Stimulated activated CD4-positive, alpha-beta T cell treated with anti-CD3 and anti-CD28 coated beads, Interleukin-4, amount 100 ng/mL, for 24 hours (primary cell): ENCODE results near the gene ATG2A.
A peak's percentile ranks its signal among the peaks of the same experiment; 100 is the strongest.

ENCODE experiments used
- DNase-seq: peaks from one replicate; pipeline ENCODE4 v3.0.0-alpha.2; 2020

The ATG2A gene

DNA sequence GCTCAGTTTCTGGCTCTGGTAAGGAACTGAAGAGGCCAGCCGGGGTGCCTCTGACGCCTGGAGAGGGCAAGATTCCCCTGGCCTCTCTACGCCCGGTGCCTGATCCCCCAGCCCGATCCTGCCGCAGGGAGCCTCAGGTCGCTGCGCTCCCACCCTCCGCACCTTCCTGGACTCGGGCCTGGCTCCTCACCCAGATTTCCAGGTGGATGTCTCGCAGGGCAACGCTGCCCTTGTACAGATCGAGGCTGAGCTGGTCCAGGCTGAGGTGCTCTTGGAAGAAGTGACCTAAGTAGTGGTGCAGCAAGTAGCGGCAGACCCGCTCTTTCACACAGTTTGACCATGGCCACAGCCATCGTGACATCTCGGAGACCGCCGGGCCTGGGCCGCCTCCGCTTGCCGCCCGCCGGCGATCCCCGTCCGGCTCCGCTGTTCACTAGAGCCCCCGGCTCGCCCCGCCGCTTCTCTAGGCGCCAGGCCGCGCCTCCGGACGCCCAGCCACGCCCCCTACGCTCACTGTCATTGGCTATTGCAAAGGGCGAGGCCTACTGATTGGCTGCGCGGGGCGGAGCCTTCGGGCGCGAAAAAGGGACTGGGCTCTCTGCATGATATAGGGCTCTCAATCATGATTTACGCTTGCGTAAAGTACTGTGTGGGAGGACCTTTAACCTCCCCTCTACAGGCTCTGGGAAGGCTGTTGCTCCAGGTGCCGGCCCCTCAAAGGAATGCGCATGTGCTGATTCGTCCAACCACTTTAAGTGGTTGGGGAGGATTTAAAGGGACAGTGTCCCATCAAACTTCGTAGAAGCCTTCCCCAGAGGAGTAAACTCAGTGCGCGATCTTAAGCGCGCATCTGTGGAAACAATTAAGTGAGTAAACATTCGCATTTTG is at the start of gene ATG2A:
ATG2A (minus strand) TSS at position 435 of the 888 bp plus-strand sequence; CDS start at position 361, 74 bp downstream.
- peak; percentile 99 for DNase-seq

DNA sequence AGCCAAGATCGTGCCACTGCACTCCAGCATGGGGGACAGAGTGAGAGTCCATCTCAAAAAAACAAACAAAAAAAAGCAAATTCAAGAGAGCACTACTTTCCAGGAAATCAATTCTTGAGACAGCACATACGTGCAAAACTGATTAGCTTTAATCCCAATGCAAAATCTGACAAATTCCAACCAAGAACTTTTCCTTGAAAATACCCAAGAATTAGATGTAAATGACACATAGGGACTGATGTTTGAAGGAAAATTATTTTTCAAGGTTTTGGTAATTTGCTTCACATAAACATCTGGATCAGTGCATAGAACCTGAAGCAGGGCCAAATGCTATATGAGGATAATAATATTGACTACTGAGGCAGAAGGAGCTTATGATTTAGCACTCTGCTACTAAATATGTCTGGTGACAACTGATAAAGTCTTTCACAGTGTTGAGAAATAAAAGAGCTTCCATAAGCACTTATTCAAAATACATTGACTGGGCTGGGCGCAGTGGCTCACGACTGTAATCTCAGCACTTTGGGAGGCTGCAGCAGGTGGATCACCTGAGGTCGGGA is 46.1 kb upstream of the ATG2A start:
- no peak for DNase-seq

DNA sequence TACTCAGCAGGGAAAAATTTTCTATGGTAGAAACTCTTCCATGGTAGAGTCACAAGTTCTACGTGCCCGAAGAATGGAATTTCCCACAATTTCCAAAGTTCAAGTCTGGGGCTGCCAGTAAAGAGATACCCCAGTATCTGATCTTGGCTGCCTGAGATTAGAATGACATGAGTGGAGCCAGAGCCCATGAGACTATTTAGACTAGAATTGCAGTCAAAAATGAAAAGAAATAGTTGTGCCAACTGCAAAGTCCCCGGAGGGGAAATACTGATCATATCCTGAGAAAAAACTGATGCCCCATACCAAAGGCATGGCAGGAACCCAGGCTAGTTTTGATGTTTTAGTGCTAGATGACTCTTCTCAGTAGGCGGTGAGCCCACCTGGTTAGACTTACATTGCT is 43.7 kb upstream of the ATG2A start:
- no peak for DNase-seq

DNA sequence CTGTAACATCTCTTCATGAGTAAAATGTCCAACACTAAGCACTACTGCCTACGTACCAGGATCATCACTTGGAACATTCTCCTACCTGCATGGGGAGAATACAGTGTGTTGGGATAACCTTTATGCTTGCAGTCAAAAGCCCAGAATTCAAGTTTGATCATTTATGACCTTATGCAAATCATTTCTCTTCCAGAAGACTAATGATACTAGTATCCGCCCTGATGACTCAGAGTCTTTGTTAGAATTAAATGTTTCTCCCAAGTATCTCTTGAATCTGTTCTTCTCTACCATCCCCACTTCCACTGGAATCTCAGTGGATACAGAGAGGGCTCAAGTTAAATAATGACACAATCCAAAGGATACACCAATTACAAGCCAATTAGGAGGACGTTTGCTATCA is 42.5 kb upstream of the ATG2A start:
- no peak for DNase-seq

DNA sequence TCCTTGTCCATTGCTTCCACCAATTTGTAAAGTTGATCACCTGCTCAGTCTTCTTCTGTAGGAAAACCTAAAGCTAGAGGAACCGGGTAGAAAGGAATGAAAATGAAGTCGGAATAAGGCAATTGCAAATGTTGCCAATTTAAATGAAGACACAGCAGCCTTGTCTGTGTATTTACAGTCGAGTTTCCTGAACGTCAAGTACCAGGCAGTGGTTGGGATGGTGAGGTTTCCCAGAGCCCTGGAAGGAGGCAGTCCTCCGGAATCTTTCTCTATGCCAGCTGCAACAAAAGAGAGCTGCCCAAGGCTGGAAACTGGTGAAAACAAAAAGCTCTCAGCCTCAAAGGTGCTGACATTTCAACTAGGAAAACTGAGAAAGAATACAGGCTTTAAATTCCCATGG is 37.2 kb upstream of the ATG2A start:
- DNase-seq, result no peak

DNA sequence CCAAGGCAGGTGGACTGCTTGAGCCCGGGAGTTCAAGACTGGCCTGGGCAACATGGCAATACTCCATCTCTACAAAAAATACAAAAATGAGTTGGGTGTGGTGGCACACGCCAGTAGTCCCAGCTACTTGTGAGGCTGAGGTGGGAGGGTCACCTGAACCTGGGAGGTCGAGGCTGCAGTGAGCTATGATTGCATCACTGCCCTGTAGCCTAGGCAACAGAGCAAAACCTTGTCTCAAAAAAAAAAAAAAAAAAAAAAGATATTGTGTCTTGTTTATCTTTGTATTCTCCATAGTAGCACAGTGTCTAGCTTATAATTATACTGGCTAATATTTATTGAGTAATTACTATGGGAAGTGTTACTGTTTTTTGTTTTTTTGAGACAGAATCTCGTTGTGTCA is 34.5 kb upstream of the ATG2A start:
- DNase-seq, result no peak

DNA sequence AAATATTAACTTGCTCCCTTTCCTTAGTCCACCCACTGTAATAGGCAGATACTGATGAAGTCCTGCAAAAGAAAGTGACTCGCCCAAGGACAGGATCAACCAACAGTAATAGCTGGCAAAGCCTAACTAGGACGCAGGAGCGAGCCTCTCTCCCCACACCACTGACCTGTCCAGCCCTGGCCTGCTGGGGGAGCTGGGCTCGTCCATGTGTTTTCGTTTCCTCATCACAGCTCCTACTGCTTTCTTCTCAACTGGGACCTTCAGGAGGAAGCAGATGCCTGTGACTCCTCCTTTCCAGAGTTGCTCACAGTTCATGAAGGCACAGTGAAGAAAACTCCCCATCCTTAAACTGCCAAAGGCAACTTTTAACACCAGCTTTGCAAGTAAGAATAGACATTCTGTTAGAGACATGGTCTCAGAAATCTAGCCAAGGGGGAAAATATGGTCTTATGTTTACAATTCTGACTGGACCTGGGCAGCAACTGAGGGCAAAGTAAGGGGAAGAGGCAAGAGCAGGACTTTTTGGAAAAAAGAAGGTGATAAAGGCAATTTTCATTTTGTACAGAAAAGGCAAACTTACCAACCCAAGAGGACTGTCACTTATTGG is 30.3 kb upstream of the ATG2A start:
- no peak for DNase-seq

DNA sequence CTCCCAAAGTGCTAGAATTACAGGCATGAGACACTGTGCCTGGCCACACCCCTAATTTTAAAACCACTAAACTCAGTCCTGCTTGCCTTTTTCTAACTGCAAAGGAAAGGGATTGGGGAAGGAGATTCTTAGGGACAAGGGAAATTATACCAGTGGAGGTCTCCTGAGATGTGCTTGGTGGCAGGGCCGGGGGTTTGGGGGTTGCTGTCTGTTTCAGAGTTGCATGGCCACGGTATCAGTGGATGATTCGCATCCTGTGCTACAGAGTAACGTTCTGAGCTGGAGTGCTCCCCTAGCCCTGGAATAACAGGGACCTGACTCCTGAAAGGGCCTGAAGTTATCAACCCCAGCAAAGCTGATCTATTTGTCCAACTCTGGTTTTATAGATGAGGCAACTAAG is 19.5 kb upstream of the ATG2A start:
- no peak for DNase-seq

DNA sequence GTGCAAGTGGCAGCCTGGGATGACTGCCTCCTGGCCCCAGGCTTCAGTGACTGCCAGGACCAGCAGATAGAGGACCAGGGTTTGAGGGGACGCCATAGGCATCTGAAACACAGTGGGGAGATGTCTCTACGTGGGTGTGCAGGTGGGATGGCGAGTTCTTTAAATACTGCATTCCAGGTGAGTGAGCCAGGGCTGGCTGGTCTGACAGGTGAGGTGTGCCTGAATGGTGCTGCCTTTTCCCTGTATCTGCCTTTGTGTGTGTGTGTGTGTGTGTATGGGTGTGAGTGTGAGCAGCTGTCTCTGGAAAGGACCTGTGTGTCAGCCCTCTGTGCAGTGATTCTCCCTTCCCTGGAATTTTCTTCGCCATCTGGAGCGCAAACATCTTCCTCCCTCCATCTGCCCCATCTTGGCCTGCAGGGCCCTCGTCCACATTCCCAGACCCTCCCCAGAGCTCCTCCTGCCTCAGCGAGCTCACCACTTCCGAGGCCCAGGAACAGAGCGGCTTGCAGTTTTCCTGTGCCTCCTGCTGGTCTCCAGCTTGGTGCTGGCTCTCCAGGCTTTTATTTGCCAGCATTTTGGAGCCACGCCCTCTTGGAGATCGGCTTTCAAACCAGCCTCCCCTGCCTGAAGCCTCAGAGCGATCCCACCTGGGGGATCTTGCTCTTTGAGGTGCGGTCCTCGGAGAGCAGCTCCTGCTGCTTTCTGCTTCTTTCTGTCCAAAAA is 18.5 kb upstream of the ATG2A start, which contains the start of gene GPHA2:
GPHA2 (minus strand) TSS at position 535 of the 723 bp plus-strand sequence; CDS start at position 102, 433 bp downstream.
- no peak for DNase-seq

DNA sequence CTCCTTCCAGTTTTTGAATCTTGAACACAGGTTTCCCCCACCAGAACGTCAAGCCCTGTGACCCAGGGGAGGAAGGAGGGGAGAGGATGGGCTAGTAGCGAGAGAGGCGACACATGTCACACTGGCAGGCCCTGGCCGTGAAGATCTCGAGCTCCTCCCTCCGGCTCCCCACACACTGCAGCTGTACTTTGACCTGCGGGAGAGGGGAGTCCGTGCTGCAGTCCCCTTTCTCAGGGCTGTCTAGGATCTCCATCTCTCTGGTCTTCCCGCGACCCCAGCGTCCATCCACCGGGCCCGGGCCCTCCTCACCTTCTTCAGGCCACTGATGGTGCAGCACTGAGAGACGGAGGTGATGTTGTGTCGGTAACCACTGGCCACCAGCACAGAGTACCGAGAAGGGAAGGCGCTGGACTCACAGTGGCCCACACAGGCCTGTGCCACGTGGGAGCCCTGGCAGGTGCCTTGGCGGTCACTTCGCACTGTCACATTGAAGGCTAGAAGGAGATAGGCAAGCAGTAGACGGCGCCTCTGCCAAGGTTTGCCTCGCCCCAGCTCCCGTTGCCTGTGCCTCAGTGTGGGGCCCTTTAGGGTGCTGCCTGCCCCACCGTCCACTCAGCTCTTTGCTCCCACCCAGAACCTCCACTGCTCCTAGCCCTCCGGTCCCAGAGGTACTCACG is 17.8 kb upstream of the ATG2A start:
- DNase-seq, result no peak

DNA sequence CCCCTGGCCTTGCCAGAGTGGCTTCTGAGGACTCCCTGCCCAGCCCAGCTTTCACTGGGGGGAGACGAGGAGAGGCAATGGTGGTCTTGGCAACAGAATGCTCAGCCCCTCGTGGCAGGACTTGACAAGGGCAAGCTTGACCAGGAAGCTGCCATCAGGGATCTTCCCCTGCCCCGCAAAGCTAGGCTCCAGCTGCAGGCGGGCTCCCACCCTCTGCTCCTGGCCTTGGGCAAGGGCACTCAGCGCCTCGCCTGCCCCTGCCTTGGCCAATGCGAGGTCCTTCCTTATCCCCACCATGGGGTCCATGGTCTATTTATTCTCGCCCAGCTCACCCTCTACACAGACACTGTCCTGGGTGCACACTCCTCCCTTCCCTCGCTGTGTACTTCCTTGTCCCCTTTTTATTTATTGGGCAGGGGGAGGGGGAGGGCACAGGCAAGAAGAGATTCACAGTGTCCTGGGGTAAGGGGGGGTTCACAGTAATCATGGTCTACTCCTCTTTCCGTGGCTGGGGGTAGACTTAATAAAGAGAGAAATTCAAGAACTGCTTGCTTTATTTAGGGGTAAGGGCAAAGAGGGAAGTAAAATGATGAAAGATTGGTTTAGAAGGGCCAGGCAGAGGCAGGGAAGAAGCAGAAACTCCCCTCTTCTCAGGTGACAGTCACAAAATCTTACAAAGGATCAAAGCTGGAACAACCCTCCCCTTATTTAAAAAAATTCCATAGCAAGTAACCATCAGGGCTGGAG is 17.1 kb upstream of the ATG2A start:
- DNase-seq, result no peak

DNA sequence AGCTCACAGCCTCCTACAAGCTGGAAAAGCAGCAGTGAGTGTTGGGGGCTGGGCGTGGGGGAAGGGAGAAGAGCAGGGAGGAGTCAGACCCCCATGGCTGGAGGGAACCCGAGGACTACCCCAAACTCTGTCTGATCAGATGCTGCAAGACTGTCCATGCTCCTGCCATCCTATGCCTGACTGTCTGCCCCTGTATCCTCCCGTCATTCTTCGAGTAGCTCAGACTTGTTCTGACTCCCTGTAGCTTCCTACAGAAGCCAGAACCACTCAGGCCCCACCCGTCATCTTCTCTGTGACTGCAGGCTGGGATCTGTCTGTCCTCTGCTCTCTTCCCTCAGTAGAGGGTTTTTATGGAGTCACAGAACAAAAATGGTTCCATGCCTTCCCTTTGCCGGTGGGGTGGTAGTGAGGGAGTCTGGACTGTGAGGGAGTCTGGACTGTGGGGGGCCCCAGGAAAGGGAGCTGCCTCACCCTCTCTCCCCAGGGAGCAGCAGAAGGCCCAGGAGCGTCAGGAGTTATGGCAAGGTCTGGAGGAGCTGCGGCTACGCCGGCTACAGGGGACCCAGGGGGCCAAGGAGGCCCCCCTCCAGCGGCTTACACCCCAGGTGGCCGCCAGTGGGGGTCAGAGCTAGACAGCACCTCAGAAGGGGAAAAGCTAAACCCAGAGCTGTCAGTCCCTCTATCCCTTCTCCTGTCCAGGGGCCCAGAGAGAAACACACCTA is 16.4 kb upstream of the ATG2A start:
- DNase-seq, result no peak

DNA sequence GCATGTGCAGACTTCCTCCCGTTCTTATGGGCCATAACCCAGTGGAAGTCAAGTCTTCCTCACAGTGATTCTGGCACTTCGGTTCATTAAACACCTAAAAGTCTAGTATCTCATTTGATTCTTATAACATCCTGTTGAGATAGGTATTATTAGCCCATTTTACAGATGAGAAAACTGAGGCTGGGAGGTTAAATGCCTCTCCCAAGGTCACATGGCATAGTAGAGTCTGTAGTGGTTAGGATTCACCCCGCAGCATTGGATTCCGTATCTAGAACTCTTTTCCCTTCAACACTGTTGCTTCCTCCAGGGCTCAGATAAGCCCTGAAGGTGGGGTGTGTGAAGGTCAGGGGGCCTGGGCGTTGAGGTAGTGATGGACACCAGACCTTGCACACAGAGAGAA is 15.3 kb upstream of the ATG2A start:
- DNase-seq, result no peak

DNA sequence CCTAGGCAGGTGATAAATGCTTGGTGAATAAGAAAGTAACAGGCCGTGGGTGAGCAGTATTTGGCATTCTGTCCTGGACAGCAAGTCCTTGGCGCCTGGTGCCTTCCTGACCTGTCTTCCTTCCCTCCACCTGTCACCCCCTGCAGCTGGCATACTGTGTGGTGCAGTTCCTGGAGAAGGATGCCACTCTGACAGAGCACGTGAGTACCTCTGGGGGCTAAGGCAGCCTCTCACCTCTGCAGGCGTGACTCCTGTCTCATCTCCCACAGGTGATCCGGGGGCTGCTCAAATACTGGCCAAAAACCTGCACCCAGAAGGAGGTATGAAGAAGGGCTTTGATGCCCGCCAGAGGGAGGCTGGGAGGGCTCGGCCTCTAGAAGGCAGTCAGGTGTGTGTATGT is 14.3 kb upstream of the ATG2A start:
- no peak for DNase-seq

DNA sequence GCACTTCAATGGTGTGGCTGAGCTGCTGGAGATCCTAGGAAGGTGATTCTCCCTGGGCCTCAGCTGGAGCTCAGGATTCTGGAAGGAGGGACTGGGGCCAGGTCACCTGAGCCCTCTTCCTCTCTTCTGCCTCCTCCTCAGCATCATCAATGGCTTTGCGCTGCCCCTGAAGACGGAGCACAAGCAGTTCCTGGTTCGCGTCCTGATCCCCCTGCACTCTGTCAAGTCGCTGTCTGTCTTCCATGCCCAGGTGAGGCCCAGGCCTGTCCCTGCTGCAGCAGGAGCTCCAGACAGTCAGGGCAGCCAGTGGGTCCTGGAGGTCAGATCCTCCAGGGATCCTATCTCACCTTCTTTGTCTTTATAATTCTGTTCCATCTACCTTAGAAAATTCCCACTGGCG is 13.3 kb upstream of the ATG2A start:
- DNase-seq, result no peak

DNA sequence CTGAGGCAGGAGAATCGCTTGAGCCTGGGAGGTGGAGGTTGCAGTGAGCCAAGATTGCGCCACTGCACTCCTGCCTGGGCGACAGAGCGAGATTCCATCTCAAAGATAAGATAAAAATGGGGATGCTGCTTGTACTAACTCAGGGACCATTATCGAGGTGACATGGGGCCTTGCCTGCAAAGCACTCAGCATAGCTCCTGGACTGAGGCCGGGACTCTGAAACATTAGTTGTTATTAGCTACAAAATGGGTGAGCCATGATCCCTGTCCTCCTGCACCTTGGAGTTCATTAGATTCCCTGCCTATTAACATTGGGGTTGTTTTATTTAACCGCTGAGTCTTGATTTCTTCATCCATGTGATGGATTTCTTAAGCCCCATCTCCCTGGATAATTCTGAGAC is 12.6 kb upstream of the ATG2A start:
- no peak for DNase-seq

DNA sequence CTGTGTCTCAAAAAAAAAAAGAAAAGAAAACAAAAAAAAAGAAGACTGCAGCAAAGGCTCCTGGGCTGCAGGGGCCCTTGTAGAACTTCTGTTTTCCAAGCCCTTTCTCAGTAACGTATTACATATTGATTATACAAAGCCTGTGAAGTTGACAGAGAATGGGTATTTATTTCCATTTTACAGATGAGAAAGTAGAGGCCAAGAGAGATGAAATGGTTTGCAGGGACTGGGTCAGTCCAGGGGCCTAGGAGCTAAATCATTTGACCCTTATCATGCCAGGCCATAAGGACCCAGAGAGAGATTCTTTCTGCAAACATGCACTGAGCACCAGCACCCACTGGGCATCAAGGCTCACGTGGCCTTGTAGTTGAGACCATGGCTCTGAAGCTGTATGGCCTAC is 11.9 kb upstream of the ATG2A start:
- no peak for DNase-seq

DNA sequence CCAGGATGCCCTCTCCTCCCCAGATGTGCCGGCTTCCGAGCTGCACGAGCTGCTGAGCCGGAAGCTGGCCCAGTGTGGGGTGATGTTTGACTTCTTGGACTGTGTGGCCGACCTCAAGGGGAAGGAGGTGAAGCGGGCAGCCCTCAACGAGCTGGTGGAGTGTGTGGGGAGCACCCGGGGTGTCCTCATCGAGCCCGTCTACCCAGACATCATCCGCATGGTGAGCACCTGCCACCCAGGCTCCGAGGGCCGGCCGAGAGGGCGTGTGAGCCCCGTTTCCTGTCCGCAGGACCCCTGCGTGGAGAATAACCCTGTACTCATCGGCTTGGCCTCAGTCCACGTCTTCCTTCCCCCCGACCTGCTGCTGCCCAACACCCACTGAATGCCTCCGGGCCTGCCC is 9.7 kb upstream of the ATG2A start:
- DNase-seq, result no peak

DNA sequence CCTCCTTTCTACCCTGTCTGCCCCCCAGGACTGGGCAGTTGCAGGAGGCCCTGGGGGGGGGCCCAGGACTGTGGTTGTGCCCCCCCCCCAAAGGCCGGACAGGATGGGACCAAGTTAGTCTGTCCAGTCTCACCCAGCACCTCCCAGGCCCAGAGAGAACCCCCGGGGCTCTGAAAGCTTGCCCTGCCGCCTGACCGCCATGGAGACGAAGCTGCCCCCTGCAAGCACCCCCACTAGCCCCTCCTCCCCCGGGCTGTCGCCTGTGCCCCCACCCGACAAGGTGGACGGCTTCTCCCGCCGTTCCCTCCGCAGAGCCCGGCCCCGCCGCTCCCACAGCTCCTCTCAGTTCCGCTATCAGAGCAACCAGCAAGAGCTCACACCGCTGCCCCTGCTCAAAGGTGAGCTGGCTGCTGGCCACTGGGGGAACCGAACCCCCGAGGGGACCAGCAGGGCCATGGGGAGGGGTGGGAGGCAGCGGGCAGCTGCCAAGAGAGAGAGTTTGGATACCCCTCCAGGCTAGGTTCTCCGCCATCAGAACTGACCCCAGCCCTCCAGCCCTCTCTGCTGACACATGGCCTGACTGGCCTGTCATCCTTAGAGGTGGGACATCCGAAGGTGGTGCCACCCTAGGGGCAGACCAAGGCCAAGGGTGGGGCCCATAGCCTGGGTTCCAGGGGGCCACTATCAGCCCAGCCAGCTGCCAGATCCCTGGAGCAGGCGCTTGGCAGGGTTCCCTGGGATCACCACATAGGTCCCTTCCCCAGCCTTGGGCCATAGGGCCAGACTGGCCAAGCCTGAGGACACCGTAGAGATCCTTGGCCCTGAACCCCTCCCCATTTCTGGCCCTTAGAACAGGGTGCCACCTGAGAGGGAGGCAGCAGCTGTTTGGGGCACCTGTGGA is 8.8 kb upstream of the ATG2A start:
- DNase-seq, result no peak

DNA sequence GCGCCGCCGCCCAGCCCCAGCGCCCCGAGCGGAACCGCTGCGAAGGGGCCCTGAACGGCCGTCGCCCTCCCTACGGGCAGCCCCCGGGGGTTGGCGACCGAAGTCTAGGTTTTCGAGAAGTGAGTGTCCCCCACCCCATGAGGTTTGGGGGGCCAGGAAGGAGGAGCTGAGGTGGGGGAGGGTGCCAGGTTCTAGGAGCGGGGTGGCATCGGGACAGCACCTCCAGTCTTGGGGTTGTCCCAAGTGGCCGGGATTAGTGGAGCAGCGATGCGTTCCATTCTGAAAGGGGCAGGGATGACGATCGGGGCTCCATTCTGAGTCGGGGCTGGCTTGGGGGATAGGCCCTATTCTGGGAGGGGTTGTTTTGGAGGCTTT is 7.9 kb upstream of the ATG2A start:
- no peak for DNase-seq
